WI38 (cell line): Measurements from ENCODE around the gene SMIM35.

Source experiments
- H3K4me3 ChIP-seq: 2 replicates; pipeline ENCODE4 v1.5.1; 2011; ENCODE audit warnings: low read depth, mild to moderate bottlenecking, control low read depth, low read length
- TF ChIP-seq, protein P1 (sequence below): IDR thresholded peaks from 2 replicates; pipeline ENCODE4 v1.5.1; 2012; ENCODE audit warnings: low read depth, mild to moderate bottlenecking, control low read depth, low read length

The SMIM35 gene

DNA sequence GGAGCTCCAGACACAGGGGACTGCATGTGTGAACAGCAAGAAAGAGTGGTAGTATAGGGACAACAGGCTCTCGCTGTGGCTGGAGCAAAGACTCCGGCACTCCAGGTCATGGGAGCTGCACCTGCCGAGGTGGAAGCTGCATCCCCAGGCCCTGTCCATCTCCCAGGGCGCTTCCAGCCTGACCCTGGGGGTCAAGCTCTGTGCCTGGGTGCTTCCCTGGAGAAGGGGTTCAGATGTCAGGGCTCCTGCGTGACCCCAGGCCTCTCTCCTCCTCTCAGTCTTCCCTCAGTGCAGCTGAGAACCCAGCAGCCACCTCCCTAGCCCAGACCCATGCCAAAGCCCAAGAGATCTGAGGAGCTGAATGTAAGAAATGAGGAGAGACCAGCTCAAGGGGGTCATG, 6.5 kb downstream of the SMIM35 start:
- no peak overlapping the region for H3K4me3 ChIP-seq
- TF ChIP-seq, protein P1, sequence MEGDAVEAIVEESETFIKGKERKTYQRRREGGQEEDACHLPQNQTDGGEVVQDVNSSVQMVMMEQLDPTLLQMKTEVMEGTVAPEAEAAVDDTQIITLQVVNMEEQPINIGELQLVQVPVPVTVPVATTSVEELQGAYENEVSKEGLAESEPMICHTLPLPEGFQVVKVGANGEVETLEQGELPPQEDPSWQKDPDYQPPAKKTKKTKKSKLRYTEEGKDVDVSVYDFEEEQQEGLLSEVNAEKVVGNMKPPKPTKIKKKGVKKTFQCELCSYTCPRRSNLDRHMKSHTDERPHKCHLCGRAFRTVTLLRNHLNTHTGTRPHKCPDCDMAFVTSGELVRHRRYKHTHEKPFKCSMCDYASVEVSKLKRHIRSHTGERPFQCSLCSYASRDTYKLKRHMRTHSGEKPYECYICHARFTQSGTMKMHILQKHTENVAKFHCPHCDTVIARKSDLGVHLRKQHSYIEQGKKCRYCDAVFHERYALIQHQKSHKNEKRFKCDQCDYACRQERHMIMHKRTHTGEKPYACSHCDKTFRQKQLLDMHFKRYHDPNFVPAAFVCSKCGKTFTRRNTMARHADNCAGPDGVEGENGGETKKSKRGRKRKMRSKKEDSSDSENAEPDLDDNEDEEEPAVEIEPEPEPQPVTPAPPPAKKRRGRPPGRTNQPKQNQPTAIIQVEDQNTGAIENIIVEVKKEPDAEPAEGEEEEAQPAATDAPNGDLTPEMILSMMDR: no peak

DNA sequence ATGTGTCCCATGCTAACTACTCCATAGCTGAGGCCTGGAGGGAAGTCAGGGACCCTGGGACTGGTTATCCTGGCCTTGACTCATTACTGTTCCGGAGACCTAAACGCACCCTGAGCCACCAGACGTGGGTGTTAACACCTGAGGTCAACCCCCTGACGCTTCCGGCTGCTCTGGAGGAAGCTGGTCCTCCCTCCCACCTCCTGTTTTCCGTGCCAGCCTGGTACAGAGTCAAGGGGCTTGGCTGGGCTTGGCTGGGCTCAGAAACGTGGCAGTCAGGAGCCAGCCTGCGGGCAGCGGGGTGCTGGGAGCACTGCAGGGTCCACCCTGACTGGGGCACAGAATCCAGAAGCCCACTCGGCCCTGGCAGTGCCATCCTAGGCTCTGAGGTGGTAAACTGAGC, 7.3 kb downstream of the SMIM35 start:
- no peak overlapping the region for H3K4me3 ChIP-seq
- TF ChIP-seq, protein P1: no peak

DNA sequence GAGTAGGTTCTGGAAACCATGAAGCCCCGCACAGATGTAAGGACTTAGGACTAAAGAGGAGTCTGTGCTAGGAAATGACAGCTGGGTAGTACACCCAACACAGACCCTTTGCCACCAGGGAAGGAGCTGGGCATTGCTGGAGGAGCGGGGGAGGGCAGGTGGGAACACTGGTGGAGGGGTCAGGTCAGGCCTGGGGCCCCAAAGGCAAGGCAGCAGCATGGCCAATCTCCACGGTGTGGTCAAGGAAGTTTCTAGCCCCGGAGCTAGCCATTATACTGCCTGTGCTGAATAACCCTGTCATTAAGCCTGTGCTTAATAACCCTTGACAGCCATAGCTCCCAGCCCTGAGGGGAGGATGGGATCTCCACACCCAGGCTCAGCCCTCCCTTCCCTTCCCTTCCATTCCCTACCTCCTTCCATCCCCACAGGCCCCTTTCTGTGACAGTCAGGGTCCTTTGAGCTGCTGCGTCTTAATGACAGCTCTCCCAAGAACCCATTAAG, 7.8 kb downstream of the SMIM35 start:
- H3K4me3 ChIP-seq: no peak overlapping the region
- TF ChIP-seq, protein P1: no peak

DNA sequence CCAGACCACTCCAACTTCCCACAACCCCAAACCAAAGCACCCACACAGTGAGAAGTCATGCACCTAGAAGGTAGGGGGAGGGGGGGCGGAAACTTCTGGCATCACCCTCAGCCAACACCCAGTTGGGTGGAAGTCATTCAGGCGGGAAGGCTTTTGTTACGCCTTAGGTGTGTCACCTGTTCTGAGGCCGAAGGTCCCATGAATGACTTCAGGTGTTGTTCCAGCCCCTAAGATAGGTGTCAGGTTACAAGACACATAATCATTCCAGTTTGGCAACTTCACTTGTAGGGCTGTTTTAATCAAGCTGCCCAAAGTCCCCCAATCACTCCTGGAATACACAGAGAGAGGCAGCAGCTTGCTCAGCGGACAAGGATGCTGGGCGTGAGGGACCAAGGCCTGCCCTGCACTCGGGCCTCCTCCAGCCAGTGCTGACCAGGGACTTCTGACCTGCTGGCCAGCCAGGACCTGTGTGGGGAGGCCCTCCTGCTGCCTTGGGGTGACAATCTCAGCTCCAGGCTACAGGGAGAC, 9.9 kb downstream of the SMIM35 start, which contains the start of gene TMPRSS4:
Gene TMPRSS4 (plus strand): TSS at position 325 of the 528 bp plus-strand sequence. CDS start 225 bp downstream, outside the sequence.
- H3K4me3 ChIP-seq: no peak within 1 kb of the TSS
- TF ChIP-seq, protein P1: no peak

DNA sequence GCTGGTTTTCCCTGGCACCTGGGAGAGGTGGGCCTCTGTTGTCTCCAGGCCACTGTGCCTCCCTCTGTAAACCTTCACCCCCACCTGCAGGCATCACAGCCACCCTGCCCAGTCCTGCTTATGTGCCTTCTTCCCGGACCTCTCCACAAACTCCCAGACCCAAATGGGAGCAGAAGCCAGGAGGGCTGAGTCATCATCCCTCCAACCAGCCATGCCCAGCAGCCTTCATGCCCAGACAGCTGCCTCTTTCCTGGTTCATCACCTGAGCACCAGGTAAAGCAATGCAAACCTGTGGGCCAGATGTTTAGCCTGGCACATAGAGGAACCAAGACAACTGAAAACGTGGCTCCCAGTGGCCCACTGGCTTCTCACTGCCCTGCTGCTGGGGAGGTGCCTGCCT, 12.0 kb downstream of the SMIM35 start:
- no peak overlapping the region for H3K4me3 ChIP-seq
- TF ChIP-seq, protein P1: no peak

DNA sequence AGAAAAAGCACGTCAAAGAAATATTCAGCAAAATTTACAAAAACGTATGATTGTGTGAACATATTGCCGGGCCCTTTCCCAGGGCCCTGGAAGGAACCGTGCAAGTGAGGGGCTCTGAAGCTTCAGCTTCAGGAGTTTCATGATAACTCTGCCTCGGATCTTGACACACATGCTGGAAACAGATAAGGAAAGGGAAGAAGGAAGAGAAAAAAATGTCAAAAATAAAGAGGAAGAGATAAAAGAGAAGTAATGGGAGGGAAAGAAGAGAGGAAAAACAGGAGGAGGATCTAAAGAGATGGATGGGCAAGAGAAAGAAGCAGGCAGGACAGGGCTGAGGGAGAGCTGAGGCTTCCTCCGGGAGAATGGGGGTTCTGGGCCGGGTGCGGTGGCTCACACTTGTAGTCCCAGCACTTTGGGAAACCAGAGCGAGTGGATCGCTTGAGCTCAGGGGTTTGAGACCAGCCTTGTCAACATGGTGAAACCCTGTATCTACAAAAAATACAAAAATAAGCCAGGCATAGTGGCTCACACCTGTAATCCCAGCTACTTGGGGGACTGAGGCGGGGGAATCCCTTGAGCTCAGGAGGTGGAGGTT, 12.6 kb downstream of the SMIM35 start:
- H3K4me3 ChIP-seq: no peak overlapping the region
- TF ChIP-seq, protein P1: no peak

DNA sequence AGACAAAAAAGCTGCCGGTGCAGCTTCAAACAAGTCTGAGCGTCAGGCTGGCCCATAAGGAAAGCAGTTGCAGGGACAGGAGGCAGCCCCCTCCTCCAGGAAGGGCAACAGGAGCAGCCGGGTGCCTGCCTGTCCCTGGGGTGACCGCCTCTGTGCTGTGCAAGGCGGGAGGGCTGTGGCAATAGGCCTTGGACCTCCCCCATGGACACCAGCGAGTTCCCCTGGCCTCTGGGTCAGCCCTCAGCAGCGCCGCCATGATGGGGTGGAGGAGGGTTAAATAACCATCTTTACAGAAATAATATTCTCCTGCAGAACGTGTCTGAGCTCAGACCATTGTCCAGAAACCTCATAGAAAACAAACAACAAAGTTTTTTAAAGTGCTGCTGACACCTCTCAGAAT, 13.2 kb downstream of the SMIM35 start:
- TF ChIP-seq, protein P1: no peak
- H3K4me3 ChIP-seq: no peak overlapping the region
